ENCODE measurements around the gene PCDH7. TPM values are rescaled to one million over a fixed set of nuclear protein-coding genes. Genes with fewer than 3 reads are reported as not detected.

Gene PCDH7
- total RNA-seq, 4 donors from 2014 or later = 221 to 356 (median 299) TPM

DNA sequence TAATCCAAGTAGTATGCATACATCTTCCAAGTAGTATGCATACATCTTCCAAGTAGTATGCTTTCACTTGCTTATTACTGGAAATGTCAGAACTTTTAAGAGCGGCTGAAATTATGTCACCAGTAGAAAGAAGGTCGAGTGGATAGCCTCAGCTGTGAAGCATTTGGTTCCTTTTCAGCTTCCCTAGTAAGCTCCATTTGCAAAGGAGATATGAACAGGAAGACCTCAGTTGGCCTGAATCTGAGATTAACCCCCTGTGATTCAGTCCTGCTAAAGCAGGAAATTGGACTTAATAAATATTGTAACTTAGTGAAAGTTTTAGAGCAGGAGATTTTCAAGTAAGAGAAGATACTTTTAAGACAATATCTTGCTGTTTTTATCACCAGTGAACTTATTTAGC lies 48.1 kb downstream of the PCDH7 start:
- Histone ChIP-seq H3K27ac (replicated peaks in 1 of 4) (no peak overlapping the region), H3K36me3 (no peaks in the 10 kb centered on the region), H3K9me3 (no peaks in the 10 kb centered on the region), H3K4me3 (no peak overlapping the region), H3K4me1 (peaks cover 17 to 55% (median 41%) of the 10 kb centered on the region in 4 donors), H3K27me3 (no peaks in the 10 kb centered on the region)
- WGBS = 30% methylated on average over 2 of the region's 2 CpGs
- TF ChIP-seq POLR2A (IDR thresholded peaks at IDR 0.05; ENCODE audit: low read depth) (no peak), POLR2AphosphoS5 (IDR thresholded peaks at IDR 0.05) (no peak), EP300 (IDR thresholded peaks at IDR 0.05) (no peak)
- TF ChIP-seq, protein P1, sequence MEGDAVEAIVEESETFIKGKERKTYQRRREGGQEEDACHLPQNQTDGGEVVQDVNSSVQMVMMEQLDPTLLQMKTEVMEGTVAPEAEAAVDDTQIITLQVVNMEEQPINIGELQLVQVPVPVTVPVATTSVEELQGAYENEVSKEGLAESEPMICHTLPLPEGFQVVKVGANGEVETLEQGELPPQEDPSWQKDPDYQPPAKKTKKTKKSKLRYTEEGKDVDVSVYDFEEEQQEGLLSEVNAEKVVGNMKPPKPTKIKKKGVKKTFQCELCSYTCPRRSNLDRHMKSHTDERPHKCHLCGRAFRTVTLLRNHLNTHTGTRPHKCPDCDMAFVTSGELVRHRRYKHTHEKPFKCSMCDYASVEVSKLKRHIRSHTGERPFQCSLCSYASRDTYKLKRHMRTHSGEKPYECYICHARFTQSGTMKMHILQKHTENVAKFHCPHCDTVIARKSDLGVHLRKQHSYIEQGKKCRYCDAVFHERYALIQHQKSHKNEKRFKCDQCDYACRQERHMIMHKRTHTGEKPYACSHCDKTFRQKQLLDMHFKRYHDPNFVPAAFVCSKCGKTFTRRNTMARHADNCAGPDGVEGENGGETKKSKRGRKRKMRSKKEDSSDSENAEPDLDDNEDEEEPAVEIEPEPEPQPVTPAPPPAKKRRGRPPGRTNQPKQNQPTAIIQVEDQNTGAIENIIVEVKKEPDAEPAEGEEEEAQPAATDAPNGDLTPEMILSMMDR (IDR thresholded peaks at IDR 0.05) = no peak
- no peak for DNase-seq (ENCODE audit: extremely low spot score)
- intact Hi-C loops (cut with DNase I) = no loop called here

DNA sequence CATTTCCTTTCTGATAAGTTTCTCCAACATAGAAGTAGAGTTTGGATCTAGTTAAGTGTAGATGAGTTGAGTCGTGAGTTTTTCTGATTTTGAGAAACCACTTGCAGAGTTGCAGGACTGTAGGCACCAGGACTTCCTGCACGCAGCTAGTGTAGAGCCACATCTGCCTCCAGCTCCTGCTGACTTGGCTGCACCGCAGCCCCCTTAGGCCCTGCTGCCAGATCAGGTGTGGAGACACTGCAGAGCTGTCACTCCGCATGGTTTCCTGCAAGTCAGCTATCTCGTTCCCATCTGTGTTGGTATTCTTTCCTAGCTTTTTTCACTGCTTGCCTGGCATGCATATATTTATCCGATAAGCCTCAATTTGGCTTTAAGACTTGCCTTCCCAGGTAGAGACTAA lies 48.9 kb downstream of the PCDH7 start:
- Histone ChIP-seq H3K4me3 (no peak overlapping the region), H3K27ac (replicated peaks in 1 of 4) (no peak overlapping the region), H3K27me3 (no peaks in the 10 kb centered on the region), H3K9me3 (no peaks in the 10 kb centered on the region), H3K4me1 (peaks cover 17 to 48% (median 35%) of the 10 kb centered on the region in 4 donors), H3K36me3 (no peaks in the 10 kb centered on the region)
- 84% methylated on average over 6 of the region's 6 CpGs for WGBS
- DNase-seq (ENCODE audit: extremely low spot score) = no peak
- intact Hi-C loops (cut with DNase I) = no loop called here
- TF ChIP-seq POLR2AphosphoS5 (IDR thresholded peaks at IDR 0.05) (no peak), POLR2A (IDR thresholded peaks at IDR 0.05; ENCODE audit: low read depth) (no peak), EP300 (IDR thresholded peaks at IDR 0.05) (no peak)
- TF ChIP-seq, protein P1 (IDR thresholded peaks at IDR 0.05) = no peak

DNA sequence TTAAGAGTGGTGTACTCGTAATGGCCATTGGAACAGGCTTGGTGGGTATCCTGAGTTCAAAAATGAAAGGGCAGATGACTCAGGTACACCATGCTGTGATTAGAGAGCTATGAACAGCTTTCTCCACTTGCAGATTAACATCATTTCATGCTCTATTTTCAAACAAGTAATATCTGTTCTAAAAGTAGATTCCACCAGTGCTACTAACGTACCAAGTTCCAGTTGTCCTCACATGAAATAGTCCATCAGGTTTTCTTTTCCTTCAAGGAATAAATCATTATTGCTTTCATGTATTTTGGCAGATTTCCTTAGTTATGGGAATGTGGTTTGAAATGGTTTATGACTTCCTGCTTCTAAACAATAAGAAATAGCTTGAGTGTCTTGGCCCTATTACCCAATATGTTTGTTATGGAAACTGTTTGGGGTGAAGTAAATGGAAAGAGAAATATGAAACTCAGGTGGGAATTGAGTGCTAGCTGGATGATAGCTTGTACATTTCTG lies 49.9 kb downstream of the PCDH7 start:
- TF ChIP-seq EP300 (IDR thresholded peaks at IDR 0.05) = no peak
- TF ChIP-seq POLR2A (IDR thresholded peaks at IDR 0.05; ENCODE audit: low read depth) = no peak
- TF ChIP-seq, protein P1 (IDR thresholded peaks at IDR 0.05) = no peak
- TF ChIP-seq POLR2AphosphoS5 (IDR thresholded peaks at IDR 0.05) = no peak
- Histone ChIP-seq H3K9me3 (no peaks in the 10 kb centered on the region), H3K36me3 (no peaks in the 10 kb centered on the region), H3K27ac (replicated peaks in 1 of 4) (peak overlapping the region in 2 of 4 donors; percentile 16 to 51), H3K4me3 (no peak overlapping the region), H3K4me1 (peaks cover 17 to 46% (median 29%) of the 10 kb centered on the region in 4 donors), H3K27me3 (no peaks in the 10 kb centered on the region)
- no peak for DNase-seq (ENCODE audit: extremely low spot score)
- intact Hi-C loops (cut with DNase I) = no loop called here
- 36% methylated on average over 2 of the region's 2 CpGs for WGBS

DNA sequence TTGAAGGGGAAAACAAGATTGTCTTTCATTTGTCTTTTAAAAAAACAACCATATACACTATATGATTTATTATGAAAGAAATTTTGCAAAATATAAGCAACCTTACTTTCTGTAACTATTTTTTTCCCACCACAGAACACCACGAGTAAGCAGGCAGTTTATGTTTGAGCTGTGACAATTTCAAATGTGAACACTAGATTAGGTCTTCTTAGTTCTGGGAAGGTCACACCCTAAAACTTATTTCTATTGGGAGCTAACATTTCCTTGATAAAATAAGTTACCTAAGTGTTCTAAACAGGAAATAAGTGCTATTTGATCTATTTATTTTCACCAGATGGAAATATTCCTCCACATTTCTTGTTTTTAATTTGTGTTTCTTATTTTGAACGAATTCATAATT lies 50.6 kb downstream of the PCDH7 start:
- no peaks in the 10 kb centered on the region for H3K9me3 ChIP-seq
- intact Hi-C loops (cut with DNase I) = no loop called here
- peaks cover 17 to 46% (median 29%) of the 10 kb centered on the region in 4 donors for H3K4me1 ChIP-seq
- DNase-seq (ENCODE audit: extremely low spot score) = no peak
- no peak for TF ChIP-seq EP300 (IDR thresholded peaks at IDR 0.05)
- no peak for TF ChIP-seq POLR2A (IDR thresholded peaks at IDR 0.05; ENCODE audit: low read depth)
- TF ChIP-seq, protein P1 (IDR thresholded peaks at IDR 0.05) = no peak
- TF ChIP-seq POLR2AphosphoS5 (IDR thresholded peaks at IDR 0.05) = no peak
- no peak overlapping the region for H3K27ac ChIP-seq (replicated peaks in 1 of 4)
- no peak overlapping the region for H3K4me3 ChIP-seq
- H3K27me3 ChIP-seq = no peaks in the 10 kb centered on the region
- H3K36me3 ChIP-seq = no peaks in the 10 kb centered on the region
- 60% methylated on average over 2 of the region's 2 CpGs for WGBS

DNA sequence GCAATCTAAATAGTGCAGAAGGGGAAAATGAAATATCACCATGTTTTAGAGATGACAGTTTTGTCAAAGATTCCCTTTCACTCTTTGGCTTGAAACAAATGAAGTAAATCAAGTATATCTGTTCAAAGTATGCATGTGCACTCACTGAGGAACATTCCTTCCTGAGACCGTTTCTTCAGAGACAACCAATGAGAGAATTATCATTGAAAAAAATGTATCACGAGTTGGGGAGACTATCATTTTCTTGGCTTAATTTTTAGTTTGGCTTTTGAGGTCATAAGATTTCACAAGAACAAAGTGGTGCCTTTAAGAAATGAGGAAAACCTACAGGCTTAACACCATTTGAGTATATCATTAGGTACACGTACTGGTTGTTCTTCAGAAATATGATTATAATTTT lies 56.3 kb downstream of the PCDH7 start:
- TF ChIP-seq EP300 (IDR thresholded peaks at IDR 0.05) (no peak), POLR2AphosphoS5 (IDR thresholded peaks at IDR 0.05) (no peak), POLR2A (IDR thresholded peaks at IDR 0.05; ENCODE audit: low read depth) (no peak)
- TF ChIP-seq, protein P1 (IDR thresholded peaks at IDR 0.05) = no peak
- Histone ChIP-seq H3K4me1 (peaks cover 0 to 46% (median 15%) of the 10 kb centered on the region in 4 donors), H3K27ac (replicated peaks in 1 of 4) (peak overlapping the region in 3 of 4 donors; percentile 6 to 39 (median 21)), H3K36me3 (no peaks in the 10 kb centered on the region), H3K27me3 (no peaks in the 10 kb centered on the region), H3K9me3 (no peaks in the 10 kb centered on the region), H3K4me3 (no peak overlapping the region)
- 49% methylated on average over 3 of the region's 3 CpGs for WGBS
- no peak for DNase-seq (ENCODE audit: extremely low spot score)
- intact Hi-C loops (cut with DNase I) = no loop called here

All from esophagus muscularis mucosa (tissue), 4 donors.